A673 (cell line): ENCODE results near the gene CCDC24.

Experiments used
- EZH2 ChIP-seq: fragments of 200-600 bp; sonication (generic); IDR thresholded peaks from 2 replicates; pipeline ENCODE4 v1.6.1; 2017; ENCODE audit warnings: borderline replicate concordance, low read depth, mild to moderate bottlenecking, mixed read lengths, antibody characterized with exemption, low read length; ENCODE audit not compliant: poor library complexity, severe bottlenecking
- TF ChIP-seq, protein P1 (sequence below): fragments of 300-800, 200-600 bp; sonication (generic); conservative IDR thresholded peaks from 2 replicates; pipeline ENCODE4 v1.5.1; 2017; ENCODE audit warnings: low read depth, mild to moderate bottlenecking, antibody characterized with exemption, low read length, moderate library complexity, mixed read lengths

DNA sequence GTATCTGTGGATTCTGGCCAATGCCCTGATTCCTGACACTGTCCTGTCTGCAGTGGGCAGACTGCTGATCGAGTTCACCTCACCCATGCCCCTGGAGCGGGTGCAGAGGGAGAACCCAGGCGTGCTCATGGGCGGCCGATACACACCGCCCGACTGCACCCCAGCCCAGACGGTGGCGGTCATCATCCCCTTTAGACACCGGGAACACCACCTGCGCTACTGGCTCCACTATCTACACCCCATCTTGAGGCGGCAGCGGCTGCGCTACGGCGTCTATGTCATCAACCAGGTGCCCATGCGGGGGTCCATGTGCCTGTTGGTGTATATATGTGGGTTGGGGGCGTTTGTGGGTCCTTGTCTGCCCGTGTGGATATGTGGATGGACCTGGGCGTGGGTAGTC, 9.8 kb upstream of the CCDC24 start:
- TF ChIP-seq, protein P1, sequence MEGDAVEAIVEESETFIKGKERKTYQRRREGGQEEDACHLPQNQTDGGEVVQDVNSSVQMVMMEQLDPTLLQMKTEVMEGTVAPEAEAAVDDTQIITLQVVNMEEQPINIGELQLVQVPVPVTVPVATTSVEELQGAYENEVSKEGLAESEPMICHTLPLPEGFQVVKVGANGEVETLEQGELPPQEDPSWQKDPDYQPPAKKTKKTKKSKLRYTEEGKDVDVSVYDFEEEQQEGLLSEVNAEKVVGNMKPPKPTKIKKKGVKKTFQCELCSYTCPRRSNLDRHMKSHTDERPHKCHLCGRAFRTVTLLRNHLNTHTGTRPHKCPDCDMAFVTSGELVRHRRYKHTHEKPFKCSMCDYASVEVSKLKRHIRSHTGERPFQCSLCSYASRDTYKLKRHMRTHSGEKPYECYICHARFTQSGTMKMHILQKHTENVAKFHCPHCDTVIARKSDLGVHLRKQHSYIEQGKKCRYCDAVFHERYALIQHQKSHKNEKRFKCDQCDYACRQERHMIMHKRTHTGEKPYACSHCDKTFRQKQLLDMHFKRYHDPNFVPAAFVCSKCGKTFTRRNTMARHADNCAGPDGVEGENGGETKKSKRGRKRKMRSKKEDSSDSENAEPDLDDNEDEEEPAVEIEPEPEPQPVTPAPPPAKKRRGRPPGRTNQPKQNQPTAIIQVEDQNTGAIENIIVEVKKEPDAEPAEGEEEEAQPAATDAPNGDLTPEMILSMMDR, result no peak
- TF ChIP-seq EZH2, result no peak
